Activated CD4-positive, alpha-beta T cell treated with anti-CD3 and anti-CD28 coated beads, Interleukin-2, amount 50 U/mL, for 4 hours (primary cell): ENCODE data around the gene MACROD2.

Experiments used
- DNase-seq, 2 experiments: peaks; one replicate each; pipeline ENCODE4 v3.0.0-alpha.2; 2020

Gene MACROD2

DNA sequence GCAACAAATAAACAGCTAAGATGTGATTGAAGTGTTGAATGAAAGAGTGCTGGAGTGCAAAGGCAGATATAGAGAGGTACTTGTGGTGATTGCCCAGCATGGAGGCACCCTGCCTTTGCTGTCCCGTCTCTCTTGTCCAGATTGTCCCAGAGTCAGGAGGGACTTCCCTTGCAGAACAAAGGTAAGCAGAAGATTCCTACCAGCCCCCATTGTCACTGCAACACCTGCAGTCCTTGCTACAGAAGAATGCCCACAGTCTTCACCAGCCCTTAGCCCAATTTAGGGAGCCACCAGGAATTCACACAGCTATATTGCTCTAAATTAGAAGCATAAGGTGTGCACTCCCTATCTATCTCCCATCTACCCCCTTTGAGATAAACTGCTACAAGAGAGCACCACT is 2086.1 kb downstream of the MACROD2 start:
- no peak for DNase-seq

DNA sequence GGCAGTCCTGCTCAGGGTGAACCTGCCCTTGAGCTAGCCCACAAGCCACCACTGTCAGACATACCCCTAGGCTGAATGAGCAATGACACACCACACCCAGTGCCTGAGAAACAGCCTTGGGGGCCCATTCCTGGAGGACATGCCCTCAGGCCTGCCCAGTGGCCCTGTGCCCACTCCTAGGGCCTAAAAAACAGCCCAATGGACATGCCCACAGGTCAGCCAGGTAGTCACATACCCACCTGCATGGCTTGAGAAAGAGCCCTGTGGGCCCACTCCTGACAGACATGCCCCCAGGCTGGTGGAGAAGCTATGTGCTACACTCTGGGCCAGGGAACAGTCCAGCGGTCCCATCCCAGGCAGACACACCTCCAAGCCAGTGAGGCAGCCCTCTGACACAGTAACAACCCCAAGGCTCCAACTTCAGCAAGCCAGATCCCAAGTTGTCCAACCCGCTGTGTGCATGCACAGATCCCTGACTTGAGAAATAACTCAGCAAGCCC is 2086.8 kb downstream of the MACROD2 start:
- no peak for DNase-seq

DNA sequence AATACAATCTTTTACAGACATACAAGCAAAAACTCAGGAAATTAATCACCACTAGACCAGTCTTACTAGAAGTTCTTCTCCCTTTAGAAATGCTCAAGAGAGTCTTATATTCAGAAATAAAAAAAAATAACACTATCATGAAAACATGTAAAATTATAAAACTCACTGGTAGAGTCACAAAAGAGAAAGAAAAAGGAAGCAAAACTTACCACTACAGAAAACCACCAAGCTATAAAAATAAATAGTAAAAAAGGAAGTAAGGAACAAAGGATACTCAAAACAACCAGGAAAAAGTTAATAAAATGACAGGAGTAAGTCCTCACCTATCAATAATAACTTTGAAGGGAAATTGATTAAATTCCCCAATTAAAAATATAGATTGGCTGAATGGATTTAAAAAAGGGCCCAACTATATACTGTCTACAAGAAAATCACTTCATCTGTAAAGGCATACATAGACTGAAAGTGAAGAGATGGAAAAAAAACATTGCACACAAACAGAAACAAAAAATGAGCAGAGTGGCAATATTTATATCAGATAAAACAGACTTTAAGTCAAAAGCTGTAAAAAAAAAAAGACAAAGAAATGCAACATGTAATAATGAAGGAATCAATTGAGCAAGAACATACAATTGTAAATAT is 2088.4 kb downstream of the MACROD2 start:
- DNase-seq, result no peak

DNA sequence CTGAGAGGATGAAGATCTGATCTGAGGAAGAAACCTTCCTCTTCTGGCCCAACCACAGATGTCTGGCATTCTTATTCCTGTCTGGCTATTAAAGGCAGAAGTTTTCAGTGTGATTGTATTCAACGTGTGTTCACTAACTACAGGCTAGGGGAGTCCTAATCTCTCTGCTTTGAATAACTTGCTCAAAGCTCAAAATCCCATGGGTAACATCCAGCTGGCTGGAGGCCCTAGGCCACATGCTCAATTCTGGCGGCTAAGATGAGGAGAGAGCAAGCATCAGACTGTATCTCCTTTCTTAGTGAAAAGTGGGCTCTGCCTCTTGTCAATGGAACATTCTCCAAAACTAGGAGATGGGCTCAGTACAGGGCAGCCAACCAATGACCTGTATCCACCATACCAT is 2099.9 kb downstream of the MACROD2 start:
- DNase-seq, result no peak

DNA sequence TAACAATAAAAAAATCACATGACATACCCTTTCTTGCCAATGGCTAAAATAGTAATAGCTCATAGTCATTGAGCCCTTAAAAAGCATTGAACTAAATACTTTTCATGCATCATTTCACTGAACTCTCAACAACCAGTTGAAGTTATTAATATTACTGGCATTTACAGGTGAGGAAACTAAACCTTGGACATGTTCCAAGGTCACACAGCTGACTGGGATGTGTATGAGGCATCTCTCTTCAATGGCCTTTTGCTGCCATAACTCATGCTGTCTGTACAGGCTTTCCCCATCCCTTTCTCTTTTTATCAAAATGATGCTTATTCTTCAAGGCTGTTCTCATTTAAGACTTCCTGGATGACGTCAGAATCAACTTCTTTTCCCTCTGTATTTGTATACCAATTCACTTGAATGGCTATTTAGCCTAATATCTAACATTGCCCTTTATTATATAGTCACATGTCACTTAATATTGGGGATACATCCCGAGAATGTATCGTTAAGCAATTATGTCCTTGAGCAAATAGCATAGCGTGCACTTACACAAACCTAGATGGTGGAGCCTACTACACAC is 2101.5 kb downstream of the MACROD2 start:
- DNase-seq, result no peak

DNA sequence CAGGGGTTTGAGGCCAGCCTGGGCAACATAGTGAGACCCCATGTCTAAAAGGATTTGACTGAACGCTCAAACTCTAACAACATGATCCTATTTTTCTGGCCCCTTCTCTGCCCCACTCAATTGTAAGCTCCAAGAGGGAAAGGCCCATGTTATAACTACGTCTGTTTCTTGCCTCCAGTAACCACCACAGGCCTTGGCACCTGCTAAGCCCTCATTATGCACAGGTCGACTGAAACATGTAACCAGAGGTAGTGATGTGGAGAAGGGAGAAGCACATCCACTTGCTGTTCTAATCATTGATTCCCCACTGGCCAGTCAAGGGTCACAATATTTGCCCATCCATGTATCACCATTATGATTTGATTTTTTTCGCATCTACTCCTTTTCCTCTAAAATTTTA is 2102.5 kb downstream of the MACROD2 start:
- no peak for DNase-seq

DNA sequence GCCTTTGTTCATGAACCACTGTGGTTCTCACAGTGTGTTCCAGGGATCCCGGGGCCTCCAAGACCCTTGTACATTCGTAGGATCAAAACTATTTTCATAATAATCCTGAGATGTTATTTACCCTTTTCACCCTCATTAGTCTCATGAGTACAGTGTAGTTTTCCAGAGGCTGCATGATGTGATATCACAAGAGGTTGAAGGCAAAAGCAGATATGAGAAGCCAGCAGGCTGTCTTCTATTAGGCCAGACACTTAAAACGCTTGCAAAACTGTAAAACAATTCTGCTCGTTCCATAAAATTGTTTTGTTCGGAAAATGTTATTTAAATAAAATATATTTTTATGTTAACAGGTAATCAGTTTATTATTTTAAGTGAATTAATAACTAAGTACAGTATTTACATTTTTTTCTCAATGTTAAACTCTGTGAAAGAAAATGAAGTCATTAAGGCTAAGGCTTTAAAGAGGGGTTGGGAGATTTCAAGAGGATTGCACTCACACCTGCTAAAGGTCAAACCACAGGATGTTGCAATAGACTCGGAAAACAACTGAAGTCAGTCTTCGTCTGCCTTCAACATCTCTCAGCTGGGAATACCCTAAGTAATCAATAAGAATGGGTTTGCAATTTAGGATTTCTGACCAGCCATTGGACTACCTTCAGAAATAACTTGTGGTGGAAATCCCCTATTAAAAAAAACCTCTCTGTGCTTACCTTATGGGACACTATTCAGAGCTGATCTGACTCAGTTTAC is 2103.7 kb downstream of the MACROD2 start:
- DNase-seq, result no peak

DNA sequence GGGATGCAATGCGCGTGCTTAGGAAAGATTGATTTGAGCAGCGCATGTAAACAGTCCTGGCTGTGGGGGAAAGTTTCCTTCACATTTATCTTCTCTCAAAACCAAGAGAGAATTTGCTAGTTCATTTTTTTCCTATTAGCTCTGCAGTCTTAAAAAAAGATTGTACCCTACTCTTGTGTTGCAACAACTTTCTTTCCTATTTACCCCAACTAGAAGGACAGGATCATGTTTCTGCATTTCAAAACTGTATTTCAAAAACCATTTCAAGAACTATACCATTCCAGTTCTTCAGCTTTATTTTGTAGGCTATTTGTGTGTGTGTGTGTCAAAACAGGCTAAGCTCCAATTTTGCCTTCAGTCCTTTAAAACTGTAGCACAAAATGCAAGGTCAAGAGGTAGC is 2104.8 kb downstream of the MACROD2 start:
- no peak for DNase-seq

DNA sequence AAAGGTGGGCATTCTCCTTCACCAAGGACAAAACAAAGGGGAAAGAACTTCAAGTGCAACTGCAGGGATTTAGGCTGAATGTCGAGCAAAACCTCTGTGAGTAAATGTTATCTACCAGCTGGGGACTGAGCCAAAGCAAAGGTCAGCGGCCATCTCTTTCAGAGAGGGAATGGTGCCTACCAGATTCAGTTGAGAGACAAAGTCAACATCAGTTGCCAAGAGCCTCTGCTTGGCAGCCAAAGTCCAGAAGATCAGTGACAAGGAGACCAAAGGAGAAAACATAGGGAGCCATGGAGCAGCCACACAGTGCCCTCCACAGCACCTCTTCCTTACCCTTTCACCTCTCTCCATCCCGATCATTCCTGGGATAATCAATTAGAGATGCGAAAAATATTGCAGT is 2105.5 kb downstream of the MACROD2 start:
- DNase-seq, result no peak
